Subcutaneous adipose tissue (tissue), 4 donors: ENCODE results near the gene CSNK2A2. TPM values are rescaled to one million over a fixed set of nuclear protein-coding genes. Genes with fewer than 3 reads are reported as not detected.

Source experiments
- CTCF ChIP-seq: fragments of 450-650 bp; IDR thresholded peaks from one replicate; pipeline ENCODE4 v1.5.1; 2016; ENCODE audit warnings: low read depth, mild to moderate bottlenecking, control low read depth, antibody characterized with exemption, moderate library complexity
- small RNA-seq: library from RNA; depleted of rRNA; stranded (forward); fragments of <200 nt; gene quantifications from one replicate; pipeline ENCODE3, GENCODE V24; 2016
- total RNA-seq, 4 donors: library from RNA; depleted of rRNA; stranded (reverse); fragments of >200 nt; gene quantifications; one replicate each; pipeline ENCODE4 v1.1.0, GENCODE V29; 2016

Gene CSNK2A2
- total RNA-seq, 4 donors from 2014 or later, result 49.3 to 62.2 (median 55.0) TPM

GRCh38 chr16:58109881-58110280, 88.0 kb downstream of the CSNK2A2 start:
- no peak for TF ChIP-seq CTCF

GRCh38 chr16:58109330-58109729, 88.6 kb downstream of the CSNK2A2 start:
- TF ChIP-seq CTCF, result no peak

Small RNA genes within 50 kb of the gene (small RNA-seq; reads per million reads assigned to genes)
- not detected for gene RN7SL645P

Other genes starting within 250 kb of the CSNK2A2 start
- not detected for gene CNGB1, start 227.0 kb downstream of the CSNK2A2 start, total RNA-seq
- gene ZNF319, start 197.4 kb downstream of the CSNK2A2 start, total RNA-seq, result 10 to 100 TPM in 1 of 4 donors, 1 to 10 TPM in 3; 4.1 to 12.2 (median 5.1) TPM
- 10 to 100 TPM; 20.7 to 43.5 (median 26.8) TPM for gene USB1, start 196.7 kb downstream of the CSNK2A2 start, total RNA-seq
- 10 to 100 TPM in 1 of 4 donors, 1 to 10 TPM in 3; 2.0 to 26.6 (median 3.4) TPM for gene MMP15, start 172.4 kb downstream of the CSNK2A2 start, total RNA-seq
- gene CFAP20, start 68.7 kb downstream of the CSNK2A2 start, total RNA-seq, result 10 to 100 TPM; 13.8 to 27.5 (median 24.1) TPM
- gene PRSS54, start 96.9 kb upstream of the CSNK2A2 start, total RNA-seq, result not detected
- 10 to 100 TPM in 1 of 4 donors, 1 to 10 TPM in 3; 3.9 to 11.1 (median 5.0) TPM for gene GINS3, start 194.4 kb upstream of the CSNK2A2 start, total RNA-seq